SK-N-SH treated with all-trans-retinoic acid at 6 μM for 48 hours (cell line): Measurements from ENCODE around the gene MAPK8.

Source experiments
- ATAC-seq: fragments of 200-7000 bp; cut with Tn5 transposase; 3 replicates; pipeline ENCODE4 v1.9.1; 2020; ENCODE audit warnings: mild to moderate bottlenecking, moderate library complexity
- ARNTL ChIP-seq: fragments of 450-650 bp; formaldehyde crosslinking; IDR thresholded peaks from 2 replicates; pipeline ENCODE4 v1.5.0; 2020; ENCODE audit warnings: low read depth, mild to moderate bottlenecking, moderate library complexity, borderline replicate concordance
- BACH2 ChIP-seq: fragments of 250-450 bp; sonication (Bioruptor Pico); IDR thresholded peaks from 2 replicates; pipeline ENCODE4 v1.9.0; 2021; ENCODE audit warnings: mild to moderate bottlenecking, borderline replicate concordance
- ESRRG ChIP-seq: fragments of 250-450 bp; sonication (Bioruptor Pico); IDR thresholded peaks from 2 replicates; pipeline ENCODE4 v1.6.1; 2021; ENCODE audit warnings: mild to moderate bottlenecking
- GLIS3 ChIP-seq: fragments of 250-450 bp; sonication (Bioruptor Pico); IDR thresholded peaks from 2 replicates; pipeline ENCODE4 v1.5.0; 2020; ENCODE audit warnings: mild to moderate bottlenecking, moderate library complexity
- ISL1 ChIP-seq: fragments of 250-450 bp; sonication (Bioruptor Pico); IDR thresholded peaks from 2 replicates; pipeline ENCODE4 v2.1.2; 2022; ENCODE audit warnings: mild to moderate bottlenecking, moderate library complexity
- OSR1 ChIP-seq: fragments of 250-450 bp; sonication (Bioruptor Pico); IDR thresholded peaks from 2 replicates; pipeline ENCODE4 v1.8.0; 2022; ENCODE audit warnings: moderate library complexity, mild to moderate bottlenecking, inconsistent platforms
- PPARA ChIP-seq: fragments of 250-450 bp; sonication (Bioruptor Pico); IDR thresholded peaks from 2 replicates; pipeline ENCODE4 v1.5.0; 2020; ENCODE audit warnings: mild to moderate bottlenecking, borderline replicate concordance
- SNAI2 ChIP-seq: fragments of 250-450 bp; sonication (Bioruptor Pico); IDR thresholded peaks from 2 replicates; pipeline ENCODE4 v1.5.0; 2020; ENCODE audit warnings: mild to moderate bottlenecking, moderate library complexity
- TCF4 ChIP-seq: fragments of 250-450 bp; sonication (Bioruptor Pico); IDR thresholded peaks from 2 replicates; pipeline ENCODE4 v1.8.0; 2021; ENCODE audit warnings: mild to moderate bottlenecking, moderate library complexity, borderline replicate concordance
- TOX ChIP-seq: fragments of 250-450 bp; sonication (Bioruptor Pico); IDR thresholded peaks from 2 replicates; pipeline ENCODE4 v1.8.0; 2021; ENCODE audit warnings: mild to moderate bottlenecking, moderate library complexity, borderline replicate concordance
- ZC3H10 ChIP-seq: fragments of 250-450 bp; sonication (Bioruptor Pico); IDR thresholded peaks from 2 replicates; pipeline ENCODE4 v1.5.1; 2021; ENCODE audit warnings: mild to moderate bottlenecking, moderate library complexity
- ZFP30 ChIP-seq: fragments of 450-650 bp; formaldehyde crosslinking; IDR thresholded peaks from 2 replicates; pipeline ENCODE4 v1.5.0; 2022; ENCODE audit warnings: mild to moderate bottlenecking, moderate library complexity
- ZNF70 ChIP-seq: fragments of 450-650 bp; formaldehyde crosslinking; IDR thresholded peaks from 2 replicates; pipeline ENCODE4 v1.5.0; 2020; ENCODE audit warnings: mild to moderate bottlenecking, moderate library complexity
- ZNF8 ChIP-seq: fragments of 450-650 bp; formaldehyde crosslinking; IDR thresholded peaks from 2 replicates; pipeline ENCODE4 v1.5.0; 2020; ENCODE audit warnings: mild to moderate bottlenecking, moderate library complexity
- TF ChIP-seq, protein P1 (sequence below): fragments of 250-450 bp; sonication (Bioruptor Pico); IDR thresholded peaks from 2 replicates; pipeline ENCODE4 v1.8.0; 2020; ENCODE audit warnings: mild to moderate bottlenecking, moderate library complexity, borderline replicate concordance
- TF ChIP-seq, protein P2 (sequence below): fragments of 250-450 bp; sonication (Bioruptor Pico); IDR thresholded peaks from 2 replicates; pipeline ENCODE4 v1.8.0; 2021; ENCODE audit warnings: low read depth, mild to moderate bottlenecking, moderate library complexity, borderline replicate concordance
- TF ChIP-seq, protein P3 (sequence below): fragments of 250-450 bp; sonication (Bioruptor Pico); IDR thresholded peaks from 2 replicates; pipeline ENCODE4 v1.5.1; 2021; ENCODE audit warnings: mild to moderate bottlenecking, moderate library complexity

The MAPK8 gene

DNA sequence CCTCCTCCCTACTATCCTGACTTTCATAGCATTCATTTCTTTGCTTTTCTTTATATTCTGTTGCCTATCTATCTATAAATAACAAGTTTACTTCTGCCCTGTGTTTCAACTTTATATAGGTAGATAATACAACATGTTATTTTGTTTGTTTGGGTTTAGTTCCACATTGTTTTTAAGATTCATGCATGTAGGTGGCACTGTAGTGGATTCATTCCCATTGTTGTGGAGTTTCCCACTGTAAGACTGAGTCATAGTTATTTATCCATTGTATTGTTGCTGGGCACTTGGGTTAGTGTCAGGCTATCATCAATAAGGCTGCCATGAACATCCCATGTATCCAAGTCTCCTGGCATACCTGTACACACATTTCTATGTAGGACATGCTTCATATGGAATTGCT, 170.7 kb downstream of the MAPK8 start (continued):
- TF ChIP-seq ISL1 (CRISPR knock-in tag) (no peak), TOX (no peak)
- TF ChIP-seq, protein P1, sequence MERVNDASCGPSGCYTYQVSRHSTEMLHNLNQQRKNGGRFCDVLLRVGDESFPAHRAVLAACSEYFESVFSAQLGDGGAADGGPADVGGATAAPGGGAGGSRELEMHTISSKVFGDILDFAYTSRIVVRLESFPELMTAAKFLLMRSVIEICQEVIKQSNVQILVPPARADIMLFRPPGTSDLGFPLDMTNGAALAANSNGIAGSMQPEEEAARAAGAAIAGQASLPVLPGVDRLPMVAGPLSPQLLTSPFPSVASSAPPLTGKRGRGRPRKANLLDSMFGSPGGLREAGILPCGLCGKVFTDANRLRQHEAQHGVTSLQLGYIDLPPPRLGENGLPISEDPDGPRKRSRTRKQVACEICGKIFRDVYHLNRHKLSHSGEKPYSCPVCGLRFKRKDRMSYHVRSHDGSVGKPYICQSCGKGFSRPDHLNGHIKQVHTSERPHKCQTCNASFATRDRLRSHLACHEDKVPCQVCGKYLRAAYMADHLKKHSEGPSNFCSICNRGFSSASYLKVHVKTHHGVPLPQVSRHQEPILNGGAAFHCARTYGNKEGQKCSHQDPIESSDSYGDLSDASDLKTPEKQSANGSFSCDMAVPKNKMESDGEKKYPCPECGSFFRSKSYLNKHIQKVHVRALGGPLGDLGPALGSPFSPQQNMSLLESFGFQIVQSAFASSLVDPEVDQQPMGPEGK (CRISPR knock-in tag) = no peak

DNA sequence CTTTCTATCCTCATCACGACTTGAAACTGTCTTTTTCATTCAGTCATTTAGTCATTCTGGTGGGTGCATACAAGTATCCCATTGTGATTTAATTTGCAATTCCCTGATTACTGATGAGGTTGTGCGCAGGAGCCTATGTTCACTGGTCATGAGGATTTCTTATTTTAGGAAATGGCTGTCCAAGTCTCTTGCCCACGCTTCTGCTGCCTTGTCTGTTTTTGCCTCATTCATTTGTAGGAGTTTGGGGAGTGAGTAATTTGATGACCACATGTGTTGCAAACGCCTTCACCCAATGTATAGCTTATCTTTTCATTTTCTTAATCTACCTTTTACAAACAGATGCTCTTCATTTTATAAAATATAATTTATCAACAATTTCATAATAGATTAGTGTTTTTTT, 171.1 kb downstream of the MAPK8 start:
- TF ChIP-seq ZFP30 (CRISPR knock-in tag) (no peak), ISL1 (CRISPR knock-in tag) (no peak), GLIS3 (CRISPR knock-in tag) (no peak), ZC3H10 (CRISPR knock-in tag) (no peak), ARNTL (CRISPR knock-in tag) (no peak), TOX (no peak), BACH2 (no peak), PPARA (CRISPR knock-in tag) (no peak)
- TF ChIP-seq, protein P2, sequence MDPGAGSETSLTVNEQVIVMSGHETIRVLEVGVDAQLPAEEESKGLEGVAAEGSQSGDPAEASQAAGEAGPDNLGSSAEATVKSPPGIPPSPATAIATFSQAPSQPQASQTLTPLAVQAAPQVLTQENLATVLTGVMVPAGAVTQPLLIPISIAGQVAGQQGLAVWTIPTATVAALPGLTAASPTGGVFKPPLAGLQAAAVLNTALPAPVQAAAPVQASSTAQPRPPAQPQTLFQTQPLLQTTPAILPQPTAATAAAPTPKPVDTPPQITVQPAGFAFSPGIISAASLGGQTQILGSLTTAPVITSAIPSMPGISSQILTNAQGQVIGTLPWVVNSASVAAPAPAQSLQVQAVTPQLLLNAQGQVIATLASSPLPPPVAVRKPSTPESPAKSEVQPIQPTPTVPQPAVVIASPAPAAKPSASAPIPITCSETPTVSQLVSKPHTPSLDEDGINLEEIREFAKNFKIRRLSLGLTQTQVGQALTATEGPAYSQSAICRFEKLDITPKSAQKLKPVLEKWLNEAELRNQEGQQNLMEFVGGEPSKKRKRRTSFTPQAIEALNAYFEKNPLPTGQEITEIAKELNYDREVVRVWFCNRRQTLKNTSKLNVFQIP = no peak
- TF ChIP-seq, protein P3, sequence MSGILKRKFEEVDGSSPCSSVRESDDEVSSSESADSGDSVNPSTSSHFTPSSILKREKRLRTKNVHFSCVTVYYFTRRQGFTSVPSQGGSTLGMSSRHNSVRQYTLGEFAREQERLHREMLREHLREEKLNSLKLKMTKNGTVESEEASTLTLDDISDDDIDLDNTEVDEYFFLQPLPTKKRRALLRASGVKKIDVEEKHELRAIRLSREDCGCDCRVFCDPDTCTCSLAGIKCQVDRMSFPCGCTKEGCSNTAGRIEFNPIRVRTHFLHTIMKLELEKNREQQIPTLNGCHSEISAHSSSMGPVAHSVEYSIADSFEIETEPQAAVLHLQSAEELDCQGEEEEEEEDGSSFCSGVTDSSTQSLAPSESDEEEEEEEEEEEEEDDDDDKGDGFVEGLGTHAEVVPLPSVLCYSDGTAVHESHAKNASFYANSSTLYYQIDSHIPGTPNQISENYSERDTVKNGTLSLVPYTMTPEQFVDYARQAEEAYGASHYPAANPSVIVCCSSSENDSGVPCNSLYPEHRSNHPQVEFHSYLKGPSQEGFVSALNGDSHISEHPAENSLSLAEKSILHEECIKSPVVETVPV (CRISPR knock-in tag) = no peak
- TF ChIP-seq, protein P1 (CRISPR knock-in tag) = no peak
- TF ChIP-seq, all 23 proteins: peak for 0
- no peak for ATAC-seq

DNA sequence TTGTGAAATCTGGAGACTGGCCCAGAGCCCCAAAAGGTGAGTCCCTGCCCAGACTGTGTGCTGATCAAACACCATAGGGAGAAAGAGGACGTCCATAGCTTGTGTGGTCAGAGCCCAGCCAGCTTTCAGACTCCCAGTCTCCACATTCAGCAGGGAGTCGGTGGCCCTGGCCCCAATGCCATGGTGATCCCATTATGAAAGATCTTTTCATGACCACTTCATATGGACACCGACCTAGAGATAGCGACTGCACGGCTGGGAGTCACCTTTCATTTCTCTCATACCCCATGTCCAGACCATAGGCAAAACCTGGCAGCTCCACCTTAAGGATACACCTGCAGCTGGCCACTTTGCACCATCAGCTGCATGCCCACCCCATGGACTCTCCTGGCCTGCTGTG, 172.0 kb downstream of the MAPK8 start:
- ATAC-seq = no peak
- TF ChIP-seq ZNF70 (CRISPR knock-in tag) = no peak
- no peak for TF ChIP-seq ESRRG (CRISPR knock-in tag)
- TF ChIP-seq, all 23 proteins: peak for 0

DNA sequence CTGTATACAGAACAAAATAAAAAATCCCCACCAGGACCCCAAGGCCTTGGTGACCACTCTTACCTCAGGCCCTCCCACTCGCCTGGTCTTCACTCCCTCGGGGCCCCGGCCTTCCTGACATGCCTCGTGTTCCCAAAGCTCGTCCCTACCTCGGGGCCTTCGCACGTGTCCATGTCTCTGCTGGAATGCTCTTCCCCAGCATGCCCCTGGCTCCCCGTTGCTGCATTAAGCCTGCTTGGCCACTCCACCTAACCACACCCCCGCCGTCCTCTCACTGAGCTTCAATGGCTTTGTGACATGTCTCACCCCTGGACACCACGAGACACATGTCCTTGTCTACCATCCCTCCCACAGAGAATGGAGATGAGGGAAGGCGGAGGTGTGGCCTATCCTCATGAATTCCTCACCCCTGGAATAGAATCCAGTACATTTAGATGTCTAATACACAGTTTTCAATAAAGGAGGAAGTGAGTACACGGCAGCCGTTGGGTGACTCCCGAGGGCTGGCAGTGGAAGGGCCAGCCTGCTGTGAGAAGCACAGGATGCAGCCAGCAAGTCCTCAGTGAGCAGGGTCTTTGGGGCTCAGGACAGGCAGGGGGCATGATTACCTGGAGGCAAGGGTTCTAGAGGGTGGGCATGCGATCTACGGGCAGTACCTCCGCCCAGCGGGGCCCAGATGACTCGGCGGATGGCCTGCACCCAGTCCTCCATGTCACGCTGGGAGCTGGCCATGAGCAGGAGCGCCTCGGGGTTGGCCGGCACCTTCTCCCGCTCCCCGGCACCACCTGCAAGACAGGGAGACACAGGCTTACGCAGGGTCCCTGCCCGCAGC, 172.7 kb downstream of the MAPK8 start:
- no peak for ATAC-seq
- no peak for TF ChIP-seq OSR1 (CRISPR knock-in tag)
- no peak for TF ChIP-seq GLIS3 (CRISPR knock-in tag)
- no peak for TF ChIP-seq SNAI2 (CRISPR knock-in tag)

DNA sequence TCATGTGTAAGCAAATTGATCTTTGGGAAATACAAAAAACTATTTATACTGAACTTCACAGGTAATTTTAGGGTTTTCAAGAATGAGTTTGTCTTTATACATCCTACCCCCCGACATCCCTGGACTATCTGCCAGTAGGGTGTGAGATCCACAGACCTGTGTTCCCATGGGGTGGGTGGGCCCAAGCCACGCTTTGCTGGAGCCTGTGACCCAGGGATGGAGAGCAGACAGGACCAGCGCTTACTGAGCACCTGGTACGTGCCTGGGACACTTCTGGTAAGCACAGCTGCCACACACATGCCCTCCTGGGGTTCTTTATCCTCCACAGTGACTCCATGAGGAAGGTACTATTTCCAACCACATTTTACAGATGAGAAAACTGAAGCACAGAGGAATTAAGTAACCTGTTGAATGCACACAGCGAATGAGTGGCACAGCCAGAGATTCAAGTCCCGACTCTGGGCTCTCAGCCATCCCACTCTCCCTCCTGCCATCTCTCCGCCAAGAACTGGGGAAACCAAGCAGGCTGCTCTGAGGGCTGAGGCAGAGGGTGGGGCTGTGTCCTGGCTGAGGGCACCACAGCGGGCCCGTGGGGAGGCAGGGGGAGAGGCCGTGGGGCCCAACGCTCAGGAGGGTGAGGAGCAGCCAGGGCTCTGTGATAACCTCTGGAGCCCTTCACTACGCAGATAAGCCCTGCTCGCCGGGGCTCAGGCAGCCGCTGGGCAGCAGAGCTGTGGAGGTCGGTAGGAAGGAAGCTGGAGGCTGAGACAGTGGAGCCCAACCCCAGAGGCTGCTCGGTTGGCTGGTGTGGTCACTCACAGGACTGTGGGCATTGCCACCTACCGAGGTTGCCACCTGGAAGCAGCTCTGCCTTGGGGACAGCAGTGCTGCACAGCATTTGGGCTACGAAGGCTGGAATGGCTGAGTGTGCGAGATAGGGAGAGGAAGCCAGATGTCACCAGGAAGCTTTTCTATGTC, 174.2 kb downstream of the MAPK8 start:
- no peak for TF ChIP-seq TCF4 (CRISPR knock-in tag)
- no peak for TF ChIP-seq ZNF8
- ATAC-seq = no peak
